ENCODE data around the gene ACTRT3. TPM values are rescaled to one million over a fixed set of nuclear protein-coding genes. Genes with fewer than 3 reads are reported as not detected.
A peak's percentile ranks its signal among the peaks of the same experiment; 100 is the strongest.

Gene ACTRT3
- total RNA-seq, 1 experiment from 2014 or later = 2.3 TPM

GRCh38 chr3:169774186-169774585 lies 4.8 kb upstream of the ACTRT3 start:
- no peaks in the 10 kb centered on the region for H3K27me3 ChIP-seq (replicated peaks; ENCODE audit: insufficient read depth, low read depth, low read length, poor library complexity)
- no peaks in the 10 kb centered on the region for H3K9me3 ChIP-seq (ENCODE audit: low read depth, low read length, poor library complexity, severe bottlenecking)
- no peak for DNase-seq (ENCODE audit: low spot score)
- intact Hi-C loops (cut with micrococcal nuclease; ENCODE audit: unreplicated experiment) = no loop called here
- peaks cover 18% of the 10 kb centered on the region for H3K4me1 ChIP-seq (ENCODE audit: insufficient read depth, low read length, poor library complexity, severe bottlenecking)
- TF ChIP-seq CTCF (conservative IDR thresholded peaks at IDR 0.05; ENCODE audit: low read depth, low read length) (no peak), EZH2 (IDR thresholded peaks at IDR 0.05; ENCODE audit: borderline replicate concordance, low read depth, low read length, poor library complexity, severe bottlenecking) (no peak)
- POLR2A ChIA-PET (ENCODE audit: low non-redundant PET) = no interaction called here
- H3K4me3 ChIP-seq (ENCODE audit: low read depth, low read length, poor library complexity, severe bottlenecking) = peak overlapping the region; percentile 76
- TSS peak; percentile 32 for BruUV-seq (replicated peaks)
- H3K36me3 ChIP-seq (ENCODE audit: insufficient read depth, low read length, poor library complexity, severe bottlenecking) = peaks cover 43% of the 10 kb centered on the region
- peak overlapping the region; percentile 97 for H3K27ac ChIP-seq (ENCODE audit: low read depth, low read length, poor library complexity, severe bottlenecking)
- CTCF ChIA-PET = no interaction called here

- ChIA-PET CTCF (no interaction called here), POLR2A (ENCODE audit: low non-redundant PET) (no interaction called here)
- Histone ChIP-seq H3K27ac (ENCODE audit: low read depth, low read length, poor library complexity, severe bottlenecking) (peak within 1 kb of the TSS; percentile 97), H3K4me1 (ENCODE audit: insufficient read depth, low read length, poor library complexity, severe bottlenecking) (peaks cover 18% of the 10 kb centered on the region), H3K9me3 (ENCODE audit: low read depth, low read length, poor library complexity, severe bottlenecking) (no peaks in the 10 kb centered on the region), H3K36me3 (ENCODE audit: insufficient read depth, low read length, poor library complexity, severe bottlenecking) (peaks cover 33% of the 10 kb centered on the region), H3K4me3 (ENCODE audit: low read depth, low read length, poor library complexity, severe bottlenecking) (peak within 1 kb of the TSS; percentile 76), H3K27me3 (replicated peaks; ENCODE audit: insufficient read depth, low read depth, low read length, poor library complexity) (no peaks in the 10 kb centered on the region)
- TF ChIP-seq CTCF (conservative IDR thresholded peaks at IDR 0.05; ENCODE audit: low read depth, low read length) = no peak
- TF ChIP-seq EZH2 (IDR thresholded peaks at IDR 0.05; ENCODE audit: borderline replicate concordance, low read depth, low read length, poor library complexity, severe bottlenecking) = no peak
- intact Hi-C loops (cut with micrococcal nuclease; ENCODE audit: unreplicated experiment) = no loop called here
- TSS peak; percentile 95 for BruUV-seq (replicated peaks)
- peak; percentile 95 for DNase-seq (ENCODE audit: low spot score)
Measured at GRCh38 chr3:169772897-169773816, 3.8 kb upstream of the ACTRT3 start, which contains the start of gene MYNN. Gene MYNN (plus strand): TSS chr3:169773396. CDS start chr3:169774296, 900 bp downstream.

- peak; percentile 84 for DNase-seq (ENCODE audit: low spot score)
- Histone ChIP-seq H3K36me3 (ENCODE audit: insufficient read depth, low read length, poor library complexity, severe bottlenecking) (peaks cover 25% of the 10 kb centered on the region), H3K27ac (ENCODE audit: low read depth, low read length, poor library complexity, severe bottlenecking) (peak overlapping the region; percentile 97), H3K27me3 (replicated peaks; ENCODE audit: insufficient read depth, low read depth, low read length, poor library complexity) (no peaks in the 10 kb centered on the region), H3K9me3 (ENCODE audit: low read depth, low read length, poor library complexity, severe bottlenecking) (no peaks in the 10 kb centered on the region), H3K4me3 (ENCODE audit: low read depth, low read length, poor library complexity, severe bottlenecking) (peak overlapping the region; percentile 76), H3K4me1 (ENCODE audit: insufficient read depth, low read length, poor library complexity, severe bottlenecking) (peaks cover 18% of the 10 kb centered on the region)
- CTCF ChIA-PET = interaction anchor here (0.6 to 1.0 kb wide), 2 partner anchors 9 to 18 kb away, joined by 5 to 11 read pairs; no protein-coding TSS in a partner anchor
- POLR2A ChIA-PET (ENCODE audit: low non-redundant PET) = no interaction called here
- TF ChIP-seq CTCF (conservative IDR thresholded peaks at IDR 0.05; ENCODE audit: low read depth, low read length) = no peak
- no peak for TF ChIP-seq EZH2 (IDR thresholded peaks at IDR 0.05; ENCODE audit: borderline replicate concordance, low read depth, low read length, poor library complexity, severe bottlenecking)
- BruUV-seq (replicated peaks) = no TSS peak
- intact Hi-C loops (cut with micrococcal nuclease; ENCODE audit: unreplicated experiment) = no loop called here
Measured at GRCh38 chr3:169772305-169772896, 3.0 kb upstream of the ACTRT3 start.

All from A673 (cell line).